ENCODE data around the gene CCDC187.
"Not testable (repeated sequence)": the region's sequence is repeated elsewhere in the genome, so short reads cannot be mapped to it uniquely, and the experiment has no call there.

The CCDC187 gene

GRCh38 chr9:136326761-136327303, 22.9 kb upstream of the CCDC187 start:
- no peak for DNase-seq (ENCODE audit: low spot score)

DNA sequence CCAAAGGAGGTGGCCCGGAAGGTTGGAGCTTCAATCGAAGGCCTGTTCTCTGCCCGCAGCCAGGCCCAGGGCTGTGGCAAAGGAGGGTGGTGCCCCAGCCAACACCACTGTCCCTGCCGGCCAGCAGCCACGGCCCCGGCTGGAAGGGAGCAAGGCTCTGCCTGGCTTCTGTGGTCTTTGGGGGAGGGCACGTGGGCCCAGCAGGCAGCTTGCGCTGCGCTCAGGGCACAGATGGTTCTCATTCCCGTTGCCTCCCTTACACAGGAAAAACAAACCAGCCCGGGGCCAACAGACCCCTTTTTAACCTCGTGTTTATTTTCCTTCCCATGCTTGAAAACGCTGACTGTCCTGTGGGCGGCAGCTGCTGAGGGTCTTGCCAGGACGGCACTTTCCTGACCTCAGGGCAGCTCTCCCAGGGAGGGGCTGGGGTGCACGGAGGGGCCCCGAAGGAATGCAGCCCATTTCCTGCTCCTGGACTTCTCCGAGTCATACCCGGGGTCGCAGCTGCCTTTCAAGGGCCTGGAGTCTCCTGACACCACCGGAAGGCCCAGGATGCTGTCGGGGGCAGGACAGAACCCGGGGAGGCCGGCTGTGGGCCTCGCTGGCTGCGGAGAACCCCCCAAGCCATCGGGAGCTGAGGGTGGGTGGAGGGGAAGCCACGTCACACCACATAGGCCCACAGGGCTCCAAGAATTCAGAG, 22.3 kb upstream of the CCDC187 start:
- peak; percentile 90 for DNase-seq (ENCODE audit: low spot score)

- no peak for DNase-seq (ENCODE audit: low spot score)
These were observed 21.5 kb upstream of the CCDC187 start for GRCh38 chr9:136325358-136325757.

DNA sequence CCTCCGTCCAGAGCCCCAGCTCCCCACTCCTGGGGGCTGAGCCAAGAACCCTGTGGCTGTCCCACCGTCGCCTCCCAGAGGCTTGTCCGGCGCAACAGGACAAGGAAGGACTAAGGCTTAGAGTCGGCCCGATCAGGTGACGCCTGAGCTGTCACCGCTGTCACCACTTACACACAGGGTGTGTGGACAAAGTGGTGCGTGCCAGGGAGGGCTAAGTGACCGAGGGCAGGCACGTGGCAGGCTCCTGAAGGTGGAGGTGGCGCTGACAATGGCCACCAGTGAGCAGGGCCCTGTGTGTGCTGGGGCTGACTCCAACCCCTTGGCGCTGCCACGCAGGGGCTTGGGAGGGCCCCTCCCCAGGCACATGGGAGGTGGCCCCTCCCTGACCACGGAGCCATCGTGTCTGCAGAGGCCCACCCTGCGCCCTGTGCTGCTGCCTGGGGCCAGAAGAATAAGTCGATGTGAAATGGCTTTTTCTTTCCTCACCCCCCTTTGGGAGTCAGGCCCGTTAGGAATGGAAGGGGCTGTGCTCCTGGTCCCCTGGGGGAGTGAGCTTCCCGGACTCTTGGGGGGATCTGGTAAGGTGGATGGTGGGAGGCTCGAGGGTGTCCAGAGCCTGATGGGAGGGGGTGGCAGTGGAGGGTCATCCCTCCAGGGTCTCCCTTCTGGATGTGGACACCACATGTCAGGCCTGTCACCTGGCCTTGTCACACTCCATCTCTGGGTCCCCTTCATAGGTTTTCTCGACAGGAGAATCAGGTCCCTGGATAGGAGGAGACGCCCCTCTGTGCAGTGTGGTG, 20.8 kb upstream of the CCDC187 start:
- DNase-seq (ENCODE audit: low spot score) = no peak

DNA sequence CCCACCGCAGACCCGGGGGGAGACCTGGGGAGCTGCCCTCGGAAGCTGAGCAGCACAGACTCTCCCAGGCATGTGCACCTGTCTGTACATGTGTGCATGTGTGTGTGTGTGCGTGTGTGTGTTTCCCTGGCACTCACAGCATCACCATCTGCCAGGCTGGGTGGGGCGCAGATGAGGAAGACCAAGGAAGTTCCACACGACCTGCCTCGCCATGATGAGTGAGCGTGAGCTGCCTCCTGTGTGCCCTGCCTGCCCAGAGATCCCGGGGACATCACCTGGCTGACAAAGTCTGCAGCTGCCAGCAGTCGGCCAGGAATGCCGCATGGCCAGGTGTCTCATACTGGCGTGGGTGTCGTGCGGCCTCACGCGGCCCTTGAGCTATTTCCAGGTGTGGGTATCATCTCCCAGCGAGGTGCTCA, 19.5 kb upstream of the CCDC187 start:
- DNase-seq (ENCODE audit: low spot score) = no peak

DNA sequence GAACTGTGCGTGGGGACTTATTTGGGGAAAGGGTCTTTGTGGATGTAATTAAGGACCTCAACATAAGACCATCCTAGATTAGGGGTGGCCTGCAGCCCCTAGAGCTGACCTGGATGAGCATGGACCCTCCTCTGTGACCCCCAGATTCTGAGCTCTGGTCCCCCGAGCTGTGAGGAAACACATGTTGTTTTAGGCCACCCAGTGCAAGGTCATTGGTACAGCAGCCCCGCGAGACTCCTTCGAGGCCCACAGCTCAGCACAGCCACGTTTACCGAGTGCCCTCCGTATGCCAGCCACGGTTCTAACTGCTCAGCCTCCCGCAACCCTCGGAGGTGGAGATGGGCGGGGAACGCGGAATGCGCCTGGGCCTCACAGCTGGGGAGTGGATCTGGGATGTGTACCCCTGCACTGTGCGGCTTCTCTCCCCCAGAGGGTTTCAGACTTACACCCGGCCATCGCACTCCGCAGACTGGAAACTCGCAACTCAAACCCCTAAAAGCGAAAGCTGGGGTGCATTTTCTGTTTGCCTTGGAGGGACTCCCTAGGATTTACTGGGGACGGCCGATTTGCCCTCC, 18.9 kb upstream of the CCDC187 start:
- no peak for DNase-seq (ENCODE audit: low spot score)

DNA sequence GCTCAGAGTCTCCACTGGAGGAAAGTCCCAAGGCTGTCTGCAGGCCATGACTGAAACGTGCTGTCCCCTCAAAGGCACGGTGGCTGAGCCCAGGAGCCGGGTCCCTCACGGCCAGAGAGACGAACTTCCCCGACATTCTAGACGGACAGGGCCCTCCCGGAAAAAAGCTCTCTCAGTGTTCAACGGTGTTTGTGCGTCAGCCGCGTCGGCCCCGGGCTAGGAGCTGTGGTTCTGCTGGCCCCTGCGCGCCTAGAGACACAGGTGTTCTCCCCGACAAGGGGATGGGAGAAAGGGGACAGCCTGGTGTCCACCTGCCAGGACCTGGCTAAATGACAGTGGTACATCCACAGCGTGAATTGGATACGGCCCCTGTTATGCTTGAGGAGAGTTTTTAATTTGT, 17.7 kb upstream of the CCDC187 start:
- no peak for DNase-seq (ENCODE audit: low spot score)

DNA sequence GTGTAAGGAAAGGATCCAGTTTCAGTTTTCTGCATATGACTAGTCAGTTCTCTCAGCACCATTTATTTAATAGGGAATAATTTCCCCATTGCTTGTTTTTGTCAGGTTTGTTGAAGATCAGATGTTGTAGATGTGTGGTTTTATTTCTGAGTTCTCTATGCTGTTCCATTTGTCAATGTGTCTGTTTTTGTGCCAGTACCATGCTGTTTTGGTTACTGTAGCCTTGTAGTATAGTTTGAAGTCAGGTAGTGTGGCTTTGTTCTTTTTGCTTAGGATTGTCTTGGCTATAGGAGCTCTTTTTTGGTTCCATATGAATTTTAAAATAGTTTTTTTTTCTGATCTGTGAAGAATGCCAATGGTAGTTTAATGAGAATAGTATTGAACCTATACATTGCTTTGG, 17.1 kb upstream of the CCDC187 start:
- DNase-seq (ENCODE audit: low spot score) = not testable (repeated sequence)

- DNase-seq (ENCODE audit: low spot score) = not testable (repeated sequence)
These were observed 16.1 kb upstream of the CCDC187 start for GRCh38 chr9:136319955-136320354.

- not testable (repeated sequence) for DNase-seq (ENCODE audit: low spot score)
These were observed 15.3 kb upstream of the CCDC187 start for GRCh38 chr9:136319244-136319643.

- DNase-seq (ENCODE audit: low spot score) = no peak
These were observed 14.9 kb upstream of the CCDC187 start for GRCh38 chr9:136318776-136319241.

DNA sequence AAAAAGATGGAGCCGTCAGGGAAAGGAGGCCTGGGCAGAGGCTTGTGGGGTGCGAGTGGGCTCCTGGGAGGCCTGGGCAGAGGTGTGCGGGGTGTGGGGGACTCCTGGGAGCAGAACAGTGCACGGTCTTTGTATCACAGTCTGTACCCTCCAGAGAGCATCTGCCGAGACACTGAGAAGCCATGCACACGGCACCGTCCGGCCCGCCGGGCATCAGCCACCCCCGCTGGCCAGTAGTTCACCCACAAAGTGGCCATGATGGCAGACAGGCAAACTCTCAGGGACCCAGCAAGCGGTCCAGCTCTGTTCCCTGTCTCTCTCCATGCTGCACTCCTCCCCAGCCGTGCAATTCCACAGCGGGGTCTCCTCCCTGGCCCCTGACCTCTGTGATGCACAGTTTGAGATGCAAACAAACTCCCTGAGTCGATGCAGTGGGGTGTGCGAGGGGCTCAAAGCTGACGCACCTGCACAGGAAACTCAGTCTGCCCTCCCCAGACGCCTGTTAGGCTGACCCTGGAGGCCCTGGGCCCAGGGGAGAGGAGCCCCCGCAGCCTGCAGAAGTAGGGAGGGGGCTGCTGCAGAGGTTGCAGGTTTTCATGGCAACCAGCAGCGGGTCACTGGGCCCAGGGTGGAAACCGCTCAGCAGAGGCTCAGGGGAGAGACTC, 14.3 kb upstream of the CCDC187 start:
- DNase-seq (ENCODE audit: low spot score) = no peak

DNA sequence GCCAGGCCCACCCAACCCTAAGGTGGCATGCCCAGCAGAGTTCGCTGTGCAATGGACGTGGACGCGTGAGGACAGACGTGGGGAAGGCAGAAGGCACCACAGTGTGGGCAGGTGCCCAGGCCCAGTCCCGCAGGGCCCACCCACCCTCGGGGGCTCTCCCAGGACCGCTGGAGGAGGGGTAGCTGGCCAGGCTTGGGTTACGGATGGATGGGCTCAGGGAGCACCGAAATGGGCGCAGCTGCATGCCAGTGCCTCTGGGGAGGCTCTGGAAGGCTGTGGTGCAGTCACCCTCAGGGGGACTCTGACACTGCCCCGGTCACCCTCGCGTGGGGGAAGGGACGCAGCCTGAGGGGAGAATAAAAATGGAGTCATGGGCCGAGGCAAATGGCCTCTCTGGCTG, 13.8 kb upstream of the CCDC187 start:
- no peak for DNase-seq (ENCODE audit: low spot score)

GRCh38 chr9:136316896-136317676, 13.2 kb upstream of the CCDC187 start:
- DNase-seq (ENCODE audit: low spot score) = no peak

DNA sequence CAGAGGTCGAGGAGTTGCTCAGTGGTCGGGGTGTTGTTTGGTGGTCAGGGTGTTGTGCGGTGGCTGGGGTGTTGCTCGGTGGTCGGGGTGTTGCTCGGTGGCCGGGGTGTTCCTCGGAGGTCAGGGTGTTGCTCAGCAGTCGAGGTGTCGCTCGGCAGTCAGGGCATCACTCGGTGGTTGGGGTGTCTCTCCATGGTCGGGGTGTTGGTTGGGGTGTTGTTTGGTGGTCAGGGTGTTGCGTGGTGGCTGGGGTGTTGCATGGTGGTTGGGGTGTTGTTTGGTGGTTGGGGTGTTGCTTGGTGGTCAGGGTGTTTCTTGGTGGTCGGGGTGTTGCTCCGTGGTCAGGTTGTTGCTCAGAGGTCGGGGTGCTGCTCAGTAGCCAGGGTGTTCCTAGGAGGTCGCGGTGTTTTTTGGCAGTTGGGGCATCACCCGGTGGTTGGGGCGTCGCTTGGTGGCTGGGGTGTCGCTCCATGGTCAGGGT, 12.4 kb upstream of the CCDC187 start:
- no peak for DNase-seq (ENCODE audit: low spot score)

GRCh38 chr9:136314944-136315343, 11.1 kb upstream of the CCDC187 start:
- DNase-seq (ENCODE audit: low spot score) = no peak

GRCh38 chr9:136314056-136314416, 10.1 kb upstream of the CCDC187 start:
- no peak for DNase-seq (ENCODE audit: low spot score)

DNA sequence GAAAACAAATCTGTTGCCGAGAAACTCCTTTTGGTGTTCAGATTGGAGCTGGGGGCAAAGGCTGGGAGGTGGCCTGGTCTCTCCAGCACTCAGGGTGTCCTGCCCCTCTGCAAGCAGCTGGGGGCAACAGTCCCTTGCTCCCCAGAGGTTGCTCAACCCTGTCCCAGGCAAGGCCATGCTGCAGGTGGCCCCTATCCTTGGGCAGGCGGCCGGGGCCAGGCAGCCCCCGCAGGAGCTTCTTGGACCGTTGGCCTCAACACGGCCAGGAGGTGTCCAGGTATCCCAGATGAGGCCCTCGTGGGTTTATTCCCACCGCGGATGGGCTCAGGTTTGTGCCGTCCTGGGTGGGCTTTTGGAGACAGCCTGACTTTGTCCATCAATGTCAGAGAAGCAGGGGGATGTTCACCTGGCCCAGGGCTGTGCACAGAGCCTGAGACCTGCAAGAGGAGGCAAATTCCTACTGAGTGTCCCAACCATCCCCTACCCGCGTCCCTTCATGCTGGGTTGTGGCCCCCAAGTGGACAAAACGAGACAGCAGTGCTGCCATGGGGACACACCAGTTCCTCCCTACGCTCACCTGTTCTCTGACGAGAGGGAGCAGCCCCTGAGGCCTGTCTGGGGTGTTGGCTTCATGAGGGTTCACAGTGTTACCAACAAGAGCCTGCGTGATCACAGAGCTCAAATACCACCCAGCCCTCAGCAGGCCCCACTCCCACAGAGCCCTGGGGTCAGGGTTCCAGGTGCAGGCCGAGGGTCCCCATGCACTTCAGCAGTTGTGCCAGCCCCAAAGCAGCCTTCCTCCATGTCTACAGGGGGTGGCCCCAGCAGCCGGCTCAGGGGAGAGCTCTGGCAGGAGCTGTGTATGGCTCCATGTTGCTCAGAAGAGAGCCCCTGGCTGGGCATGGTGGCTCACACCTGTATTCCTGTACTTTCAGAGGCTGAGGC, 9.5 kb upstream of the CCDC187 start:
- no peak for DNase-seq (ENCODE audit: low spot score)

- peak; percentile 88 for DNase-seq (ENCODE audit: low spot score)
These were observed 8.5 kb upstream of the CCDC187 start for GRCh38 chr9:136312436-136312835.

DNA sequence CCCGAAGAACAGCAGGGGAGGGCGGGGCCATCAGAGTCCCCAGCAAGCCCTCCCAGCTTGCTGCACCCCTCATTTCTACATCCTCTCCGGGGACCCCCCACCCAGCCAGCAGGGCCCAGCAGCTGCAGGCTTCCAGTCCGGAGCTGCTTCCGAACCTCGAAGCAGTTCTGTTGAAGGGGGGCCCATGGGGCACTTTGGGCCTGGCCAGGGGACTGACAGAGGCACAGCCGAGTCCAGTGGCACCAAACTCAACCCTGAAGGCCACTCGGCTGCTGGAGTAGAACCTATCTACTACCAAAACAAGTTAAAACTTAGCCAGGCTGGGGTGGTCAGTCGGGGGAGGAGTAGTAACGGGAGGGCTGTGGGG, 8.1 kb upstream of the CCDC187 start:
- DNase-seq (ENCODE audit: low spot score) = no peak

Data from AG08395 (cell line).